Neural cell (in vitro differentiated cells): Measurements from ENCODE around the gene CHST8. TPM values are rescaled to one million over a fixed set of nuclear protein-coding genes. Genes with fewer than 3 reads are reported as not detected.

Experiments
- H2AFZ ChIP-seq: fragments of 200-600, 300-800 bp; sonication (generic), shearing (Covaris generic); 2 replicates; pipeline ENCODE4 v1.6.0; 2014; ENCODE audit warnings: low read depth, mild to moderate bottlenecking, antibody characterized with exemption, low read length, moderate library complexity
- H3F3A ChIP-seq: fragments of 200-600 bp; shearing (Covaris generic); 2 replicates; pipeline ENCODE4 v1.6.1; 2016; ENCODE audit warnings: mild to moderate bottlenecking, moderate library complexity, mixed read lengths, antibody characterized with exemption, low read length; ENCODE audit not compliant: insufficient read depth, poor library complexity, severe bottlenecking
- H3K27ac ChIP-seq: fragments of 200-600, 300-800 bp; sonication (generic), shearing (Covaris generic); 2 replicates; pipeline ENCODE4 v1.5.1; 2014; ENCODE audit warnings: mild to moderate bottlenecking, low read length, moderate library complexity
- H3K27me3 ChIP-seq: fragments of 300-800, 200-600 bp; sonication (generic), shearing (Covaris generic); 2 replicates; pipeline ENCODE4 v1.6.0; 2014; ENCODE audit warnings: mild to moderate bottlenecking, low read depth, low read length, moderate library complexity; ENCODE audit not compliant: insufficient read depth
- H3K36me3 ChIP-seq: fragments of 300-800, 200-600 bp; sonication (generic), shearing (Covaris generic); 2 replicates; pipeline ENCODE4 v1.5.1; 2014; ENCODE audit warnings: mild to moderate bottlenecking, antibody characterized with exemption, low read length, moderate library complexity; ENCODE audit not compliant: insufficient read depth
- H3K4me2 ChIP-seq: fragments of 300-800, 200-600 bp; sonication (generic), shearing (Covaris generic); 2 replicates; pipeline ENCODE4 v1.6.0; 2014; ENCODE audit warnings: mild to moderate bottlenecking, low read length
- H3K4me3 ChIP-seq: fragments of 300-800, 200-600 bp; sonication (generic), shearing (Covaris generic); 2 replicates; pipeline ENCODE4 v1.5.1; 2014; ENCODE audit warnings: mild to moderate bottlenecking, low read length, moderate library complexity
- H3K79me2 ChIP-seq: fragments of 200-600 bp; shearing (Covaris generic); replicated peaks from 2 replicates; pipeline ENCODE4 v1.6.0; 2014; ENCODE audit warnings: mild to moderate bottlenecking, low read length, moderate library complexity; ENCODE audit not compliant: insufficient read depth
- H3K9ac ChIP-seq: fragments of 300-800, 200-600 bp; sonication (generic), shearing (Covaris generic); 2 replicates; pipeline ENCODE4 v1.6.1; 2016; ENCODE audit warnings: mild to moderate bottlenecking, low read length, mixed read lengths
- H3K9me2 ChIP-seq: fragments of 200-600 bp; shearing (Covaris generic); 2 replicates; pipeline ENCODE4 v1.6.1; 2016; ENCODE audit warnings: mild to moderate bottlenecking, low read length, mixed read lengths; ENCODE audit not compliant: insufficient read depth
- H3K9me3 ChIP-seq: fragments of 200-600, 300-800 bp; sonication (generic), shearing (Covaris generic); 2 replicates; pipeline ENCODE4 v1.6.1; 2016; ENCODE audit warnings: mild to moderate bottlenecking, mixed run types, low read length, moderate library complexity, mixed read lengths
- H4K20me1 ChIP-seq: fragments of 200-600 bp; shearing (Covaris generic); 2 replicates; pipeline ENCODE4 v1.6.1; 2016; ENCODE audit warnings: mild to moderate bottlenecking, mixed run types; ENCODE audit not compliant: insufficient read depth
- EP300 ChIP-seq: fragments of 450-650 bp; conservative IDR thresholded peaks from 2 replicates; pipeline ENCODE4 v1.6.1; 2014; ENCODE audit warnings: antibody characterized with exemption, mild to moderate bottlenecking, moderate library complexity; ENCODE audit not compliant: poor library complexity, severe bottlenecking
- EZH2 ChIP-seq: fragments of 200-600, 300-800 bp; shearing (Covaris generic), sonication (generic); IDR thresholded peaks from 2 replicates; pipeline ENCODE4 v1.6.1; 2014; ENCODE audit warnings: antibody characterized with exemption, low read length, borderline replicate concordance, mild to moderate bottlenecking; ENCODE audit not compliant: insufficient read depth, poor library complexity, severe bottlenecking
- MXI1 ChIP-seq: fragments of 450-650 bp; conservative IDR thresholded peaks from 2 replicates; pipeline ENCODE4 v1.6.1; 2014; ENCODE audit warnings: antibody characterized with exemption, mild to moderate bottlenecking; ENCODE audit not compliant: poor library complexity, severe bottlenecking
- POLR2AphosphoS5 ChIP-seq: IDR thresholded peaks from 2 replicates; pipeline ENCODE4 v1.6.1; 2012
- RAD21 ChIP-seq: fragments of 450-650 bp; conservative IDR thresholded peaks from 2 replicates; pipeline ENCODE4 v1.6.1; 2014; ENCODE audit warnings: antibody characterized with exemption, mild to moderate bottlenecking, moderate library complexity
- SMC3 ChIP-seq: fragments of 450-650 bp; conservative IDR thresholded peaks from 2 replicates; pipeline ENCODE4 v1.6.1; 2014; ENCODE audit warnings: antibody characterized with exemption, mild to moderate bottlenecking, moderate library complexity; ENCODE audit not compliant: poor library complexity
- TAF1 ChIP-seq: IDR thresholded peaks from 2 replicates; pipeline ENCODE4 v1.6.1; 2012; ENCODE audit warnings: low read depth
- polyA plus RNA-seq: library from polyadenylated mRNA; depleted of rRNA; stranded (reverse); fragments of >200 nt; gene quantifications from 2 replicates; pipeline ENCODE4 v1.2.3, GENCODE V29; 2014
- TF ChIP-seq, protein P1 (sequence below): fragments of 450-650 bp; IDR thresholded peaks from 2 replicates; pipeline ENCODE4 v1.5.1; 2014; ENCODE audit warnings: antibody characterized with exemption, mild to moderate bottlenecking, moderate library complexity; ENCODE audit not compliant: poor library complexity, severe bottlenecking
- TF ChIP-seq, protein P2 (sequence below): IDR thresholded peaks from 2 replicates; pipeline ENCODE4 v1.6.1; 2012; ENCODE audit warnings: borderline replicate concordance

CHST8 gene
- polyA plus RNA-seq, 1 donor from 2014 or later, result 7.1 TPM

DNA sequence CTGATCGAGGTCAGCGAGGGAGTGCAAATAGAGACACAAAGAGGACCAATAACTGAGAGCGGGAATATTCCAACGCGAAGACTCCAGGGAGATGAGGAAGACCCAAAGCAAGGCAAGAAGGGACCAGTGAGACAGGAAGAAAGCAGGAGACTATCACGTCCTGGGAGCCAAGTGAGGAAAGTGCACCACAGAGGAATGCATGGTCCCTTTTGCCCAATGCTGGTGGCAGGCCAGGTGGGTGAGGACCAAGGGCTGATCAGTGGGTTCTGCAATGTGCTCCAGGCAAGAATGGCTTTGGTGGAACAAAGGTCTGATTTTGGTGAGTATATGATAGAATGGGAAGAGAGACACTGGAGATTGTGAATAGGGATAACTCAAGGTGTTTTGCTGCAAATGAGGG lies 25.4 kb downstream of the CHST8 start:
- H3K4me3 ChIP-seq, result no peak overlapping the region
- H3K36me3 ChIP-seq, result no peaks in the 10 kb centered on the region
- H3K4me2 ChIP-seq, result no peak overlapping the region
- TF ChIP-seq, protein P1, sequence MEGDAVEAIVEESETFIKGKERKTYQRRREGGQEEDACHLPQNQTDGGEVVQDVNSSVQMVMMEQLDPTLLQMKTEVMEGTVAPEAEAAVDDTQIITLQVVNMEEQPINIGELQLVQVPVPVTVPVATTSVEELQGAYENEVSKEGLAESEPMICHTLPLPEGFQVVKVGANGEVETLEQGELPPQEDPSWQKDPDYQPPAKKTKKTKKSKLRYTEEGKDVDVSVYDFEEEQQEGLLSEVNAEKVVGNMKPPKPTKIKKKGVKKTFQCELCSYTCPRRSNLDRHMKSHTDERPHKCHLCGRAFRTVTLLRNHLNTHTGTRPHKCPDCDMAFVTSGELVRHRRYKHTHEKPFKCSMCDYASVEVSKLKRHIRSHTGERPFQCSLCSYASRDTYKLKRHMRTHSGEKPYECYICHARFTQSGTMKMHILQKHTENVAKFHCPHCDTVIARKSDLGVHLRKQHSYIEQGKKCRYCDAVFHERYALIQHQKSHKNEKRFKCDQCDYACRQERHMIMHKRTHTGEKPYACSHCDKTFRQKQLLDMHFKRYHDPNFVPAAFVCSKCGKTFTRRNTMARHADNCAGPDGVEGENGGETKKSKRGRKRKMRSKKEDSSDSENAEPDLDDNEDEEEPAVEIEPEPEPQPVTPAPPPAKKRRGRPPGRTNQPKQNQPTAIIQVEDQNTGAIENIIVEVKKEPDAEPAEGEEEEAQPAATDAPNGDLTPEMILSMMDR, result no peak
- TF ChIP-seq EZH2 (no peak), EP300 (no peak), SMC3 (no peak), MXI1 (no peak), RAD21 (no peak)
- TF ChIP-seq, protein P2, sequence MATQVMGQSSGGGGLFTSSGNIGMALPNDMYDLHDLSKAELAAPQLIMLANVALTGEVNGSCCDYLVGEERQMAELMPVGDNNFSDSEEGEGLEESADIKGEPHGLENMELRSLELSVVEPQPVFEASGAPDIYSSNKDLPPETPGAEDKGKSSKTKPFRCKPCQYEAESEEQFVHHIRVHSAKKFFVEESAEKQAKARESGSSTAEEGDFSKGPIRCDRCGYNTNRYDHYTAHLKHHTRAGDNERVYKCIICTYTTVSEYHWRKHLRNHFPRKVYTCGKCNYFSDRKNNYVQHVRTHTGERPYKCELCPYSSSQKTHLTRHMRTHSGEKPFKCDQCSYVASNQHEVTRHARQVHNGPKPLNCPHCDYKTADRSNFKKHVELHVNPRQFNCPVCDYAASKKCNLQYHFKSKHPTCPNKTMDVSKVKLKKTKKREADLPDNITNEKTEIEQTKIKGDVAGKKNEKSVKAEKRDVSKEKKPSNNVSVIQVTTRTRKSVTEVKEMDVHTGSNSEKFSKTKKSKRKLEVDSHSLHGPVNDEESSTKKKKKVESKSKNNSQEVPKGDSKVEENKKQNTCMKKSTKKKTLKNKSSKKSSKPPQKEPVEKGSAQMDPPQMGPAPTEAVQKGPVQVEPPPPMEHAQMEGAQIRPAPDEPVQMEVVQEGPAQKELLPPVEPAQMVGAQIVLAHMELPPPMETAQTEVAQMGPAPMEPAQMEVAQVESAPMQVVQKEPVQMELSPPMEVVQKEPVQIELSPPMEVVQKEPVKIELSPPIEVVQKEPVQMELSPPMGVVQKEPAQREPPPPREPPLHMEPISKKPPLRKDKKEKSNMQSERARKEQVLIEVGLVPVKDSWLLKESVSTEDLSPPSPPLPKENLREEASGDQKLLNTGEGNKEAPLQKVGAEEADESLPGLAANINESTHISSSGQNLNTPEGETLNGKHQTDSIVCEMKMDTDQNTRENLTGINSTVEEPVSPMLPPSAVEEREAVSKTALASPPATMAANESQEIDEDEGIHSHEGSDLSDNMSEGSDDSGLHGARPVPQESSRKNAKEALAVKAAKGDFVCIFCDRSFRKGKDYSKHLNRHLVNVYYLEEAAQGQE, result no peak
- no peak overlapping the region for H2AFZ ChIP-seq
- H3K9me2 ChIP-seq, result no peaks in the 10 kb centered on the region
- no peak overlapping the region for H3K9ac ChIP-seq
- H3K27me3 ChIP-seq, result no peaks in the 10 kb centered on the region
- H3K79me2 ChIP-seq, result no peaks in the 10 kb centered on the region
- no peak overlapping the region for H3K27ac ChIP-seq
- H3K9me3 ChIP-seq, result no peaks in the 10 kb centered on the region
- no peaks in the 10 kb centered on the region for H3F3A ChIP-seq
- H4K20me1 ChIP-seq, result no peaks in the 10 kb centered on the region

DNA sequence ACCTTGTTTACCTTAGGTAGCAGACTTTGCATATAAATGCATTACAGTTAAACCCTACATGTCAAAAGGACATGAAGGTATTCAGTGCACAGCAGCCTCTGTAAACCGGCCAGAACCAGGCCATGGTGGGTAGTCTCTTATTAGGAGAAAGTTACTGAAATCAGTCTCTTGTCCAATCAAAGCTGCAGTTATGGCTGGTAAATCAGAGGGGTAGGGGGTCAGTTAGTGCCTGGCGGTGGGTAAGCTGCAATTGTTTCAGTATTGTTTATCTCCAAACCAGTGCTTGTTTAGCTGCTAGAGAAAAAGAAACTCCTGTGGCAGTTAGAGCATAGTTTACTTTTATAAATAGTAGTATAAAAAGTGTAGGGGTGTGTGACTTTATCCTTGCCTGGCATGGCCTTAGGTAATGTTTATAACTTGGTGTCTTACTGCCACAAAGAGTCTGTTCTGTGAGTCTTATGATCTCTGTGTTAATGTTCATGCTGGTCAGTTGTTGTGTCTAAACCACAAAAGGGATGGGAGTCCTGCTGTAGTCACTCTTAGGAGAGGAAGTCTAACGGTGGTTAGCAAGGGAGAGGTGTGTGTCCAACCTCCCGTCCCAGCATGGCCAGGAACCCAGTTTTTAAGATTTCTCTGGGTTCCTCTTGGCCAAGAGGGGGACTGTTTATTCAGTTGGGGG lies 28.0 kb downstream of the CHST8 start:
- H3K79me2 ChIP-seq, result no peaks in the 10 kb centered on the region
- no peak overlapping the region for H2AFZ ChIP-seq
- no peaks in the 10 kb centered on the region for H3K36me3 ChIP-seq
- H3K4me2 ChIP-seq, result no peak overlapping the region
- H3F3A ChIP-seq, result no peaks in the 10 kb centered on the region
- no peak overlapping the region for H3K9ac ChIP-seq
- no peak overlapping the region for H3K4me3 ChIP-seq
- TF ChIP-seq EZH2 (no peak), MXI1 (no peak), TAF1 (no peak), SMC3 (no peak), POLR2AphosphoS5 (no peak), EP300 (no peak)
- TF ChIP-seq, protein P1, result no peak
- TF ChIP-seq, protein P2, result no peak
- no peaks in the 10 kb centered on the region for H3K27me3 ChIP-seq
- H3K9me2 ChIP-seq, result no peaks in the 10 kb centered on the region
- no peak overlapping the region for H3K27ac ChIP-seq
- no peaks in the 10 kb centered on the region for H4K20me1 ChIP-seq
- H3K9me3 ChIP-seq, result no peaks in the 10 kb centered on the region
